H1 (cell line): ENCODE data around the gene PSMD6. TPM values are rescaled to one million over a fixed set of nuclear protein-coding genes. Genes with fewer than 3 reads are reported as not detected.

Experiments used
- CHD2 ChIP-seq: IDR thresholded peaks from 2 replicates; pipeline ENCODE4 v1.6.1; 2012; ENCODE audit warnings: low read length, improper control_type of control experiment
- CTBP2 ChIP-seq: IDR thresholded peaks from 2 replicates; pipeline ENCODE4 v1.7.0; 2011; ENCODE audit warnings: borderline replicate concordance, mild to moderate bottlenecking, moderate library complexity, mixed read lengths, low read length; ENCODE audit not compliant: insufficient read depth, insufficient read length
- SP4 ChIP-seq: IDR thresholded peaks from 2 replicates; pipeline ENCODE4 v1.6.1; 2012; ENCODE audit warnings: low read length, inconsistent platforms
- polyA plus RNA-seq, 7 experiments: library from polyadenylated mRNA; depleted of rRNA in 3 of 7; stranded (reverse) in 5 of 7; unstranded in 2 of 7; fragments of >200 nt in 5 of 7; fragments of 200-250 nt in 2 of 7; gene quantifications; 1 replicate in 5 of 7; 2 replicates in 1 of 7; 4 replicates in 1 of 7; pipeline versions ENCODE4 v1.2.1 to v1.2.3, GENCODE V29; 2011 to 2013; ENCODE audit warnings: missing spikeins in 2 of 7, mixed read lengths in 2 of 7
- total RNA-seq: library from RNA; stranded (reverse); fragmentation: NEBNext Ultra II Directional; extraction: Animal tissue kit (Norgen Biotek cat#: 25700); gene quantifications from 2 replicates; pipeline ENCODE4 v1.2.1, GENCODE V29; 2021
- TF ChIP-seq, protein P1 (sequence below): fragments of 300-600 bp; sonication (generic); IDR thresholded peaks from 2 replicates; pipeline ENCODE4 v1.7.1; 2012; ENCODE audit warnings: low read length, moderate library complexity, mild to moderate bottlenecking, inconsistent platforms; ENCODE audit not compliant: insufficient replicate concordance

Gene PSMD6
- total and polyA plus RNA-seq, 2 of the 8 experiments (the other 6 are each of a cell fraction or from before 2014, with no cell fraction given), result 43.7 to 104 TPM

DNA sequence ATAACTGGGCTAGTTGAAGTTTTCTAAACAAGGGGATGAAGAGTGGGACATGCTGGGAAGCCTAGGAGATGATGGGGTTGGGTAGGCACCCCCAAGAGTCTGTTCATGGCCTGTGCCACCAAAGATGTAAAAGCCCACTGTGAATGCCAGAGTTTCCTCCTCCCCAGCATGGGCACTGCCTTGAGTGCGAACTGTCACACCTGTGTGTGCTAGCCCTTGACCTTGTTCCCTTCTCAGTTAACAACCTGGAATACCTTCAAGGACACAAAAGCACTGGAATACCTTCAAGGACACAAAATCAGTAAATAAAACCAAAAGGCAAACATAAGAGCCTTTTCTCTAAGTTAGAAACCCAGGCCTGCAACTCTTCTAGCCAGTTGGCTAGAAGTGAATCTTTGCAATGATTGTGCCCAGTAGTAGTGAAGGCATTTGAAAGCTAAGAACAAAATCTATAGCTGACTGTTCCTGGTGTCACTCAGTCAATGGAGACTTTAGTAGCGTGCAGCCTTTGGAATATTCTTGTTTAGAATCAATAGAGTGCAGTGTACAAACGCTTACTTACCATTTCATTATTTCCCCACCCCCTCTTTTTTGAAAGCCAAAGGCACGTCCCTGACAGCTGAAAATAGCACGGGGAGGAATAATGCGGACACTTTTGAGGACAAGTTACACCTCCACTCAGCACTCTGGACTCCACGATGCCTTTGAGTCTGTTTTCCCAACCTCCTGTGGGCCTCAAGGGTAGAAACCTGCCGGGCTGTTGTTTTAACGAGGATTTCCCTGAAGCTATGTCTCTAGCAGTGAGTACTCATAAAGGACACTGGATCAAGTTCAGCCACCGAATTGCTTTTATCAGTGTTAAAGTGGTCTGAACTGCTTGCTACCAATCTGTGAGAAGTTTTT, 24.2 kb downstream of the PSMD6 start (continued):
- TF ChIP-seq, protein P1, sequence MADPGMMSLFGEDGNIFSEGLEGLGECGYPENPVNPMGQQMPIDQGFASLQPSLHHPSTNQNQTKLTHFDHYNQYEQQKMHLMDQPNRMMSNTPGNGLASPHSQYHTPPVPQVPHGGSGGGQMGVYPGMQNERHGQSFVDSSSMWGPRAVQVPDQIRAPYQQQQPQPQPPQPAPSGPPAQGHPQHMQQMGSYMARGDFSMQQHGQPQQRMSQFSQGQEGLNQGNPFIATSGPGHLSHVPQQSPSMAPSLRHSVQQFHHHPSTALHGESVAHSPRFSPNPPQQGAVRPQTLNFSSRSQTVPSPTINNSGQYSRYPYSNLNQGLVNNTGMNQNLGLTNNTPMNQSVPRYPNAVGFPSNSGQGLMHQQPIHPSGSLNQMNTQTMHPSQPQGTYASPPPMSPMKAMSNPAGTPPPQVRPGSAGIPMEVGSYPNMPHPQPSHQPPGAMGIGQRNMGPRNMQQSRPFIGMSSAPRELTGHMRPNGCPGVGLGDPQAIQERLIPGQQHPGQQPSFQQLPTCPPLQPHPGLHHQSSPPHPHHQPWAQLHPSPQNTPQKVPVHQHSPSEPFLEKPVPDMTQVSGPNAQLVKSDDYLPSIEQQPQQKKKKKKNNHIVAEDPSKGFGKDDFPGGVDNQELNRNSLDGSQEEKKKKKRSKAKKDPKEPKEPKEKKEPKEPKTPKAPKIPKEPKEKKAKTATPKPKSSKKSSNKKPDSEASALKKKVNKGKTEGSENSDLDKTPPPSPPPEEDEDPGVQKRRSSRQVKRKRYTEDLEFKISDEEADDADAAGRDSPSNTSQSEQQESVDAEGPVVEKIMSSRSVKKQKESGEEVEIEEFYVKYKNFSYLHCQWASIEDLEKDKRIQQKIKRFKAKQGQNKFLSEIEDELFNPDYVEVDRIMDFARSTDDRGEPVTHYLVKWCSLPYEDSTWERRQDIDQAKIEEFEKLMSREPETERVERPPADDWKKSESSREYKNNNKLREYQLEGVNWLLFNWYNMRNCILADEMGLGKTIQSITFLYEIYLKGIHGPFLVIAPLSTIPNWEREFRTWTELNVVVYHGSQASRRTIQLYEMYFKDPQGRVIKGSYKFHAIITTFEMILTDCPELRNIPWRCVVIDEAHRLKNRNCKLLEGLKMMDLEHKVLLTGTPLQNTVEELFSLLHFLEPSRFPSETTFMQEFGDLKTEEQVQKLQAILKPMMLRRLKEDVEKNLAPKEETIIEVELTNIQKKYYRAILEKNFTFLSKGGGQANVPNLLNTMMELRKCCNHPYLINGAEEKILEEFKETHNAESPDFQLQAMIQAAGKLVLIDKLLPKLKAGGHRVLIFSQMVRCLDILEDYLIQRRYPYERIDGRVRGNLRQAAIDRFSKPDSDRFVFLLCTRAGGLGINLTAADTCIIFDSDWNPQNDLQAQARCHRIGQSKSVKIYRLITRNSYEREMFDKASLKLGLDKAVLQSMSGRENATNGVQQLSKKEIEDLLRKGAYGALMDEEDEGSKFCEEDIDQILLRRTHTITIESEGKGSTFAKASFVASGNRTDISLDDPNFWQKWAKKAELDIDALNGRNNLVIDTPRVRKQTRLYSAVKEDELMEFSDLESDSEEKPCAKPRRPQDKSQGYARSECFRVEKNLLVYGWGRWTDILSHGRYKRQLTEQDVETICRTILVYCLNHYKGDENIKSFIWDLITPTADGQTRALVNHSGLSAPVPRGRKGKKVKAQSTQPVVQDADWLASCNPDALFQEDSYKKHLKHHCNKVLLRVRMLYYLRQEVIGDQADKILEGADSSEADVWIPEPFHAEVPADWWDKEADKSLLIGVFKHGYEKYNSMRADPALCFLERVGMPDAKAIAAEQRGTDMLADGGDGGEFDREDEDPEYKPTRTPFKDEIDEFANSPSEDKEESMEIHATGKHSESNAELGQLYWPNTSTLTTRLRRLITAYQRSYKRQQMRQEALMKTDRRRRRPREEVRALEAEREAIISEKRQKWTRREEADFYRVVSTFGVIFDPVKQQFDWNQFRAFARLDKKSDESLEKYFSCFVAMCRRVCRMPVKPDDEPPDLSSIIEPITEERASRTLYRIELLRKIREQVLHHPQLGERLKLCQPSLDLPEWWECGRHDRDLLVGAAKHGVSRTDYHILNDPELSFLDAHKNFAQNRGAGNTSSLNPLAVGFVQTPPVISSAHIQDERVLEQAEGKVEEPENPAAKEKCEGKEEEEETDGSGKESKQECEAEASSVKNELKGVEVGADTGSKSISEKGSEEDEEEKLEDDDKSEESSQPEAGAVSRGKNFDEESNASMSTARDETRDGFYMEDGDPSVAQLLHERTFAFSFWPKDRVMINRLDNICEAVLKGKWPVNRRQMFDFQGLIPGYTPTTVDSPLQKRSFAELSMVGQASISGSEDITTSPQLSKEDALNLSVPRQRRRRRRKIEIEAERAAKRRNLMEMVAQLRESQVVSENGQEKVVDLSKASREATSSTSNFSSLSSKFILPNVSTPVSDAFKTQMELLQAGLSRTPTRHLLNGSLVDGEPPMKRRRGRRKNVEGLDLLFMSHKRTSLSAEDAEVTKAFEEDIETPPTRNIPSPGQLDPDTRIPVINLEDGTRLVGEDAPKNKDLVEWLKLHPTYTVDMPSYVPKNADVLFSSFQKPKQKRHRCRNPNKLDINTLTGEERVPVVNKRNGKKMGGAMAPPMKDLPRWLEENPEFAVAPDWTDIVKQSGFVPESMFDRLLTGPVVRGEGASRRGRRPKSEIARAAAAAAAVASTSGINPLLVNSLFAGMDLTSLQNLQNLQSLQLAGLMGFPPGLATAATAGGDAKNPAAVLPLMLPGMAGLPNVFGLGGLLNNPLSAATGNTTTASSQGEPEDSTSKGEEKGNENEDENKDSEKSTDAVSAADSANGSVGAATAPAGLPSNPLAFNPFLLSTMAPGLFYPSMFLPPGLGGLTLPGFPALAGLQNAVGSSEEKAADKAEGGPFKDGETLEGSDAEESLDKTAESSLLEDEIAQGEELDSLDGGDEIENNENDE, result no peak
- TF ChIP-seq CHD2 (no peak), SP4 (no peak), CTBP2 (no peak)
